Stimulated activated CD8-positive, alpha-beta memory T cell treated with anti-CD3 and anti-CD28 coated beads, Interleukin-15, amount 100 ng/mL, for 48 hours (primary cell): ENCODE measurements around the gene DGKB.

Experiments
- DNase-seq, 2 donors: peaks; one replicate each; pipeline ENCODE4 v3.0.0-alpha.2; 2020; ENCODE audit warnings: low read depth in 2 of 2

DGKB gene

GRCh38 chr7:14124716-14125115, 777.8 kb downstream of the DGKB start:
- no peak for DNase-seq

- DNase-seq, result no peak
Measured at GRCh38 chr7:14123923-14124322, 778.6 kb downstream of the DGKB start.

- DNase-seq, result no peak
Measured at GRCh38 chr7:14115701-14116100, 786.9 kb downstream of the DGKB start.

GRCh38 chr7:14104861-14105260, 797.7 kb downstream of the DGKB start:
- DNase-seq, result no peak

- no peak for DNase-seq
Measured at GRCh38 chr7:14096159-14096558, 806.4 kb downstream of the DGKB start.

- no peak for DNase-seq
Measured at GRCh38 chr7:14095233-14095950, 807.2 kb downstream of the DGKB start.
